Lung (tissue), 12 donors: ENCODE results near the gene SP1. TPM values are rescaled to one million over a fixed set of nuclear protein-coding genes. Genes with fewer than 3 reads are reported as not detected.

Experiments used
- ATAC-seq: fragments of 200-7000 bp; cut with Tn5 transposase; one replicate; pipeline ENCODE4 v1.9.1; 2020; ENCODE audit warnings: moderate number of reproducible peaks; ENCODE audit not compliant: insufficient read depth, low FRiP score
- DNase-seq, 3 donors: peaks; one replicate each; pipeline ENCODE4 v3.0.0-alpha.2; 2013 to 2017
- H3K27ac ChIP-seq, 2 donors: one replicate each; pipeline ENCODE4 v1.5.1; 2013; ENCODE audit warnings: mild to moderate bottlenecking in 2 of 2, moderate library complexity in 2 of 2, control low read depth in 1 of 2, inconsistent platforms in 1 of 2, low read depth in 1 of 2, low read length in 1 of 2
- H3K27me3 ChIP-seq, 3 donors: one replicate each; pipeline ENCODE4 v1.5.1; 2013; ENCODE audit warnings: low read length in 2 of 3; ENCODE audit not compliant: control insufficient read depth in 3 of 3, insufficient read depth in 3 of 3
- H3K36me3 ChIP-seq, 4 donors: one replicate each; pipeline ENCODE4 v1.5.1; 2013; ENCODE audit warnings: low read length in 4 of 4, mild to moderate bottlenecking in 1 of 4, moderate library complexity in 1 of 4; ENCODE audit not compliant: control insufficient read depth in 4 of 4, insufficient read depth in 4 of 4
- H3K4me1 ChIP-seq, 5 donors: one replicate each; pipeline ENCODE4 v1.5.1; 2013; ENCODE audit warnings: low read length in 5 of 5, mild to moderate bottlenecking in 2 of 5, moderate library complexity in 1 of 5; ENCODE audit not compliant: control insufficient read depth in 5 of 5, insufficient read depth in 5 of 5
- H3K4me3 ChIP-seq: one replicate; pipeline ENCODE4 v1.5.1; 2013; ENCODE audit warnings: mild to moderate bottlenecking, control low read depth, moderate library complexity
- H3K9ac ChIP-seq, 2 donors: one replicate each; pipeline ENCODE4 v1.5.1; 2013; ENCODE audit warnings: low read length in 2 of 2, control low read depth in 1 of 2; ENCODE audit not compliant: insufficient read depth in 1 of 2
- H3K9me3 ChIP-seq, 4 donors: one replicate each; pipeline ENCODE4 v1.5.1; 2013; ENCODE audit warnings: low read length in 3 of 4, mild to moderate bottlenecking in 1 of 4, moderate library complexity in 1 of 4; ENCODE audit not compliant: control insufficient read depth in 4 of 4, insufficient read depth in 3 of 4
- CTCF ChIP-seq: IDR thresholded peaks from 2 replicates; pipeline ENCODE4 v1.5.1; 2012; ENCODE audit warnings: mild to moderate bottlenecking; ENCODE audit errors: control extremely low read depth, extremely low read depth
- WGBS, 2 donors: extraction: QIAGEN DNeasy Blood & Tissue Kit; methylation state at CpG; one replicate each; pipeline ENCODE4 v1.1.7; 2013; 5-methylcytosine and 5-hydroxymethylcytosine counted together
- polyA plus RNA-seq, 2 donors: library from polyadenylated mRNA; stranded (reverse); fragments of 200-250 nt; gene quantifications; one replicate each; pipeline ENCODE4 v1.2.1, GENCODE V29; 2013
- total RNA-seq, 2 donors: library from RNA; depleted of rRNA in 1 of 2; stranded (reverse); fragments of >200 nt in 1 of 2; gene quantifications; one replicate each; pipeline ENCODE4 v1.2.1, GENCODE V29; 2014 to 2021
- donor health status: control.
- donor health status: control.
- donor health status: Bipolar disorder and iron deficiency.
- donor health status: healthy.
- donor health status: DM: yes; HTN: yes; CAD: no.

The SP1 gene
- total and polyA plus RNA-seq, 4 donors = 16.2 to 72.2 (median 47.5) TPM

- DNase-seq (no peak), ATAC-seq (no peak)
- Histone ChIP-seq H3K36me3 (no peaks in the 10 kb centered on the region), H3K9me3 (no peaks in the 10 kb centered on the region), H3K4me3 (no peak overlapping the region), H3K4me1 (peaks cover 0 to 13% (median 0%) of the 10 kb centered on the region in 5 donors), H3K9ac (peak overlapping the region in 1 of 2 donors; percentile 11), H3K27ac (no peak overlapping the region), H3K27me3 (peaks cover 0 to 10% (median 0%) of the 10 kb centered on the region in 3 donors)
- WGBS, 2 donors = 59 to 81% methylated on average over 15 of the region's 15 CpGs
- no peak for TF ChIP-seq CTCF
Measured at GRCh38 chr12:53332744-53333143, 47.2 kb upstream of the SP1 start.

GRCh38 chr12:53333289-53333688 lies 46.7 kb upstream of the SP1 start:
- Histone ChIP-seq H3K4me1 (peaks cover 0 to 8% (median 0%) of the 10 kb centered on the region in 5 donors), H3K27ac (no peak overlapping the region), H3K27me3 (peaks cover 0 to 10% (median 0%) of the 10 kb centered on the region in 3 donors), H3K4me3 (no peak overlapping the region), H3K9me3 (no peaks in the 10 kb centered on the region), H3K9ac (no peak overlapping the region), H3K36me3 (no peaks in the 10 kb centered on the region)
- DNase-seq (no peak), ATAC-seq (no peak)
- no peak for TF ChIP-seq CTCF
- 82 to 89% methylated on average over 4 of the region's 4 CpGs for WGBS, 2 donors

- WGBS, 2 donors = 75 to 78% methylated on average over 7 of the region's 7 CpGs
- H3K36me3 ChIP-seq = no peaks in the 10 kb centered on the region
- TF ChIP-seq CTCF = no peak
- no peaks in the 10 kb centered on the region for H3K9me3 ChIP-seq
- no peak overlapping the region for H3K9ac ChIP-seq
- DNase-seq = no peak
- no peak overlapping the region for H3K4me3 ChIP-seq
- peaks cover 0 to 12% (median 0%) of the 10 kb centered on the region in 3 donors for H3K27me3 ChIP-seq
- ATAC-seq = no peak
- no peak overlapping the region for H3K27ac ChIP-seq
- H3K4me1 ChIP-seq = peaks cover 0 to 8% (median 0%) of the 10 kb centered on the region in 5 donors
Measured at GRCh38 chr12:53333845-53334244, 46.1 kb upstream of the SP1 start.

- no peak for DNase-seq
- no peak overlapping the region for H3K27ac ChIP-seq
- 84 to 94% methylated on average over 8 of the region's 8 CpGs for WGBS, 2 donors
Measured at GRCh38 chr12:53334822-53335221, 45.2 kb upstream of the SP1 start.

More at GRCh38 chr12:53334822-53335221, 45.2 kb upstream of the SP1 start:
- Histone ChIP-seq H3K9ac (no peak overlapping the region), H3K27me3 (peaks cover 0 to 12% (median 0%) of the 10 kb centered on the region in 3 donors), H3K4me3 (no peak overlapping the region), H3K4me1 (peaks cover 0 to 8% (median 0%) of the 10 kb centered on the region in 5 donors), H3K36me3 (no peaks in the 10 kb centered on the region), H3K9me3 (no peaks in the 10 kb centered on the region)
- no peak for ATAC-seq
- TF ChIP-seq CTCF = no peak
